SK-N-SH (cell line): ENCODE measurements around the gene LNPEP. TPM values are rescaled to one million over a fixed set of nuclear protein-coding genes. Genes with fewer than 3 reads are reported as not detected.

Experiments used
- CTCF ChIA-PET: fragments of 300-600, 350-600 bp; formaldehyde crosslinking; extraction: SDS; loops from one replicate; lab custom pipeline; 2021; lab: Yijun Ruan, JAX
- POLR2A ChIA-PET: fragments of 350-600 bp; sonication (Branson Sonifier 250); formaldehyde crosslinking; extraction: SDS; loops from one replicate; lab custom pipeline; 2020; ENCODE audit warnings: antibody characterized with exemption, inconsistent platforms; lab: Yijun Ruan, JAX
- DNase-seq: peaks from one replicate; pipeline ENCODE4 v3.0.0; 2012
- H2AFZ ChIP-seq: fragments of 200-600 bp; sonication (generic); 2 replicates; pipeline ENCODE4 v1.8.1; 2016; ENCODE audit warnings: antibody characterized with exemption, mild to moderate bottlenecking, low read depth
- H3F3A ChIP-seq: fragments of 200-600 bp; sonication (generic); replicated peaks from 2 replicates; pipeline ENCODE3; 2016; ENCODE audit warnings: antibody characterized with exemption, mild to moderate bottlenecking; ENCODE audit not compliant: insufficient read depth
- H3K27ac ChIP-seq, 2 experiments: fragments of 200-500 bp in 1 of 2; fragments of 200-600 bp in 1 of 2; sonication (Bioruptor generic) in 1 of 2; sonication (generic), shearing (Covaris generic) in 1 of 2; 2 replicates each; pipeline versions ENCODE4 v1.5.1 to v1.6.1; 2014 to 2016; ENCODE audit warnings: low read depth in 2 of 2, inconsistent platforms in 1 of 2, low read length in 1 of 2, mild to moderate bottlenecking in 1 of 2, mixed read lengths in 1 of 2
- H3K27me3 ChIP-seq: fragments of 200-600 bp; sonication (generic), shearing (Covaris generic); 2 replicates; pipeline ENCODE4 v1.6.1; 2016; ENCODE audit warnings: mixed run types; ENCODE audit not compliant: insufficient read depth
- H3K36me3 ChIP-seq, 2 experiments: fragments of 200-500 bp in 1 of 2; fragments of 200-600 bp in 1 of 2; sonication (Bioruptor generic) in 1 of 2; sonication (generic) in 1 of 2; replicated peaks in 1 of 2; 2 replicates each; pipeline versions ENCODE3 to v1.5.1; 2014 to 2016; ENCODE audit warnings: low read length in 1 of 2, mild to moderate bottlenecking in 1 of 2; ENCODE audit not compliant: insufficient read depth in 2 of 2, control insufficient read depth in 1 of 2
- H3K4me1 ChIP-seq, 2 experiments: fragments of 200-500 bp in 1 of 2; fragments of 200-600 bp in 1 of 2; sonication (Bioruptor generic) in 1 of 2; sonication (generic), shearing (Covaris generic) in 1 of 2; 2 replicates each; pipeline versions ENCODE4 v1.5.1 to v1.6.1; 2014 to 2016; ENCODE audit warnings: low read depth in 1 of 2, low read length in 1 of 2, mixed run types in 1 of 2; ENCODE audit not compliant: insufficient read depth in 2 of 2, control insufficient read depth in 1 of 2
- H3K4me2 ChIP-seq: fragments of 200-600 bp; sonication (generic), shearing (Covaris generic); 2 replicates; pipeline ENCODE4 v1.6.1; 2017; ENCODE audit warnings: mixed run types
- H3K4me3 ChIP-seq, 2 experiments: fragments of 200-500 bp in 1 of 2; fragments of 200-600 bp in 1 of 2; sonication (Bioruptor generic) in 1 of 2; sonication (generic), shearing (Covaris generic) in 1 of 2; 2 replicates each; pipeline versions ENCODE4 v1.5.1 to v1.8.1; 2014 to 2016; ENCODE audit warnings: low read depth in 2 of 2, inconsistent platforms in 1 of 2, low read length in 1 of 2, mild to moderate bottlenecking in 1 of 2, mixed read lengths in 1 of 2, moderate library complexity in 1 of 2
- H3K79me2 ChIP-seq: fragments of 200-600 bp; sonication (generic); 2 replicates; pipeline ENCODE4 v1.8.1; 2017; ENCODE audit warnings: mild to moderate bottlenecking; ENCODE audit not compliant: insufficient read depth
- H3K9ac ChIP-seq: fragments of 200-600 bp; sonication (generic); 2 replicates; pipeline ENCODE4 v1.6.1; 2017; ENCODE audit warnings: mixed run types
- H3K9me2 ChIP-seq: fragments of 200-600 bp; sonication (generic); 2 replicates; pipeline ENCODE4 v1.6.1; 2017; ENCODE audit warnings: mixed run types
- H3K9me3 ChIP-seq: fragments of 200-600 bp; sonication (generic); 2 replicates; pipeline ENCODE4 v1.6.1; 2017; ENCODE audit warnings: mixed run types, mild to moderate bottlenecking, moderate library complexity
- H4K20me1 ChIP-seq: fragments of 200-600 bp; sonication (generic); 2 replicates; pipeline ENCODE4 v1.6.1; 2017; ENCODE audit warnings: mild to moderate bottlenecking, mixed run types; ENCODE audit not compliant: insufficient read depth
- CHD2 ChIP-seq: fragments of 150-350 bp; IDR thresholded peaks from 2 replicates; pipeline ENCODE4 v1.6.1; 2018; ENCODE audit warnings: low read length; ENCODE audit not compliant: partially characterized antibody
- EZH2phosphoT487 ChIP-seq: fragments of 200-600 bp; sonication (generic); IDR thresholded peaks from 2 replicates; pipeline ENCODE4 v1.6.1; 2017; ENCODE audit warnings: low read depth, mixed run types, mild to moderate bottlenecking, antibody characterized with exemption, moderate library complexity, borderline replicate concordance
- FOXM1 ChIP-seq: IDR thresholded peaks from 2 replicates; pipeline ENCODE4 v1.4.0; 2012; ENCODE audit warnings: low read depth, mild to moderate bottlenecking
- GATA2 ChIP-seq: sonication (generic); formaldehyde crosslinking; IDR thresholded peaks from 2 replicates; pipeline ENCODE4 v1.5.0; 2020; ENCODE audit warnings: mild to moderate bottlenecking, missing genetic modification reagents
- MAX ChIP-seq: IDR thresholded peaks from 2 replicates; pipeline ENCODE4 v1.4.0; 2012; ENCODE audit warnings: low read depth
- MEF2A ChIP-seq: IDR thresholded peaks from 2 replicates; pipeline ENCODE4 v1.4.0; 2012; ENCODE audit warnings: low read depth, borderline replicate concordance
- MXI1 ChIP-seq: IDR thresholded peaks from 2 replicates; pipeline ENCODE4 v1.6.1; 2012; ENCODE audit warnings: mild to moderate bottlenecking, low read depth, low read length, improper control_type of control experiment
- PBX3 ChIP-seq: IDR thresholded peaks from 2 replicates; pipeline ENCODE4; 2012
- RCOR1 ChIP-seq: fragments of 150-350 bp; IDR thresholded peaks from 2 replicates; pipeline ENCODE4 v1.6.1; 2017; ENCODE audit warnings: antibody characterized with exemption, low read length
- RFX5 ChIP-seq: IDR thresholded peaks from 2 replicates; pipeline ENCODE4 v1.6.1; 2012; ENCODE audit warnings: mild to moderate bottlenecking, improper control_type of control experiment, low read length
- TAF1 ChIP-seq: IDR thresholded peaks from 2 replicates; pipeline ENCODE4 v1.6.1; 2012; ENCODE audit warnings: low read depth, mild to moderate bottlenecking, low read length, moderate library complexity, borderline replicate concordance
- TCF12 ChIP-seq: IDR thresholded peaks from 2 replicates; pipeline ENCODE4 v1.4.0; 2012
- TEAD4 ChIP-seq: IDR thresholded peaks from 2 replicates; pipeline ENCODE4 v1.4.0; 2012; ENCODE audit warnings: mild to moderate bottlenecking, borderline replicate concordance; ENCODE audit not compliant: insufficient read depth
- USF2 ChIP-seq: fragments of 150-350 bp; IDR thresholded peaks from 2 replicates; pipeline ENCODE4 v1.6.1; 2017; ENCODE audit warnings: antibody characterized with exemption, low read length, low read depth, borderline replicate concordance
- WGBS: methylation state at CpG from one replicate; pipeline ENCODE4 v1.1.6; 2017; ENCODE audit warnings: low lambda C conversion rate; 5-methylcytosine and 5-hydroxymethylcytosine counted together
- polyA plus RNA-seq, 3 experiments: library from polyadenylated mRNA; depleted of rRNA; stranded (reverse); fragments of >200 nt; gene quantifications; 2 replicates each; pipeline ENCODE4 v1.2.3, GENCODE V29; 2012

Gene LNPEP
- polyA plus RNA-seq, 1 of the 3 experiments (the other 2 are of a cell fraction): 4.3 TPM

- TF ChIP-seq PBX3 (peak; percentile 71), TCF12 (peak; percentile 88), EZH2phosphoT487 (no peak), GATA2 (CRISPR knock-in tag) (no peak), MEF2A (no peak), CHD2 (no peak), TAF1 (no peak), RCOR1 (no peak), FOXM1 (no peak)
Observed at GRCh38 chr5:96942911-96943310, 7.0 kb downstream of the LNPEP start (continued).

- 100% methylated on average over 1 of the region's 1 CpG for WGBS
- H3K9me3 ChIP-seq: no peaks in the 10 kb centered on the region
- TF ChIP-seq MEF2A (no peak), MAX (no peak), TCF12 (no peak), USF2 (no peak), RFX5 (no peak), EZH2phosphoT487 (no peak), TEAD4 (no peak), MXI1 (no peak), PBX3 (no peak)
- H4K20me1 ChIP-seq: peaks cover 5% of the 10 kb centered on the region; the same call in 1 of the 2 replicates
- H3K27ac ChIP-seq: 0 out of 4 replicates have a peak overlapping the region, but pooled peaks of 1 of the 2 experiments have one; percentile 41
- H3K36me3 ChIP-seq: no peaks in the 10 kb centered on the region
- peaks cover 28% of the 10 kb centered on the region for H3F3A ChIP-seq
- H3K27me3 ChIP-seq: no peaks in the 10 kb centered on the region
- DNase-seq: no peak
- no peak overlapping the region for H3K4me3 ChIP-seq
- no peaks in the 10 kb centered on the region for H3K9me2 ChIP-seq
- peaks cover 0 to 28% of the 10 kb centered on the region in 2 experiments; a peak in 2 of 4 replicates for H3K4me1 ChIP-seq
- H2AFZ ChIP-seq: no peak overlapping the region
- H3K79me2 ChIP-seq: peaks cover 88% of the 10 kb centered on the region
- ChIA-PET CTCF (no interaction called here), POLR2A (no interaction called here)
- H3K4me2 ChIP-seq: no peak overlapping the region
- no peak overlapping the region for H3K9ac ChIP-seq
Observed at GRCh38 chr5:96943799-96944198, 7.9 kb downstream of the LNPEP start.
